GM10266 (cell line): ENCODE results near the gene MEX3A.
"Not testable (repeated sequence)": the region's sequence is repeated elsewhere in the genome, so short reads cannot be mapped to it uniquely, and the experiment has no call there.

Experiments
- DNase-seq: peaks from one replicate; pipeline ENCODE4 v3.0.0; 2012; ENCODE audit errors: extremely low spot score
- CTCF ChIP-seq: IDR thresholded peaks from 2 replicates; pipeline ENCODE4 v1.5.1; 2012; ENCODE audit warnings: mild to moderate bottlenecking, low read depth; ENCODE audit not compliant: control insufficient read depth, insufficient read depth; ENCODE audit errors: missing control alignments

Gene MEX3A

GRCh38 chr1:156122086-156122485 is 39.8 kb upstream of the MEX3A start:
- no peak for DNase-seq
- no peak for TF ChIP-seq CTCF

GRCh38 chr1:156121457-156121856 is 39.2 kb upstream of the MEX3A start:
- TF ChIP-seq CTCF = no peak
- no peak for DNase-seq

GRCh38 chr1:156121005-156121404 is 38.7 kb upstream of the MEX3A start:
- DNase-seq = not testable (repeated sequence)

GRCh38 chr1:156120318-156120717 is 38.1 kb upstream of the MEX3A start:
- TF ChIP-seq CTCF = no peak
- no peak for DNase-seq

- no peak for TF ChIP-seq CTCF
- DNase-seq = no peak
These were observed 37.4 kb upstream of the MEX3A start for GRCh38 chr1:156119503-156120209.

GRCh38 chr1:156118177-156118868 is 36.1 kb upstream of the MEX3A start:
- DNase-seq = no peak
- TF ChIP-seq CTCF = no peak

- no peak for TF ChIP-seq CTCF
- DNase-seq = no peak
These were observed 35.3 kb upstream of the MEX3A start for GRCh38 chr1:156117414-156118176.

GRCh38 chr1:156116731-156117130 is 34.5 kb upstream of the MEX3A start:
- DNase-seq = not testable (repeated sequence)
